Astrocyte (in vitro differentiated cells and primary cell): ENCODE data around the gene ATP6V1B1. TPM values are rescaled to one million over a fixed set of nuclear protein-coding genes. Genes with fewer than 3 reads are reported as not detected.

Experiments
- DNase-seq: peaks from one replicate; pipeline ENCODE4 v3.0.0-alpha.2; 2010; ENCODE audit warnings: low read depth
- FAIRE-seq: peaks from 2 replicates; lab custom pipeline; 2011; peaks lifted over from hg19 to GRCh38; lab: Jason Lieb, UNC
- H2AFZ ChIP-seq: 2 replicates; pipeline ENCODE4 v1.6.0; 2012; ENCODE audit warnings: low read depth, low read length, inconsistent platforms
- H3K27ac ChIP-seq: 2 replicates; pipeline ENCODE4 v1.5.1; 2011; ENCODE audit warnings: low read depth, low read length, inconsistent platforms
- H3K27me3 ChIP-seq: 2 replicates; pipeline ENCODE4 v1.6.0; 2011; ENCODE audit warnings: low read length, inconsistent platforms; ENCODE audit not compliant: insufficient read depth
- H3K36me3 ChIP-seq: 2 replicates; pipeline ENCODE4 v1.5.1; 2011; ENCODE audit warnings: low read length, inconsistent platforms; ENCODE audit not compliant: insufficient read depth
- H3K4me1 ChIP-seq: 2 replicates; pipeline ENCODE4 v1.5.1; 2011; ENCODE audit warnings: low read length, inconsistent platforms; ENCODE audit not compliant: insufficient read depth
- H3K4me2 ChIP-seq: 2 replicates; pipeline ENCODE4 v1.6.0; 2012; ENCODE audit warnings: low read length, inconsistent platforms
- H3K4me3 ChIP-seq: 2 replicates; pipeline ENCODE4 v1.5.1; 2011; ENCODE audit warnings: low read depth, mild to moderate bottlenecking, low read length, inconsistent platforms; ENCODE audit not compliant: insufficient read depth
- H3K79me2 ChIP-seq: 2 replicates; pipeline ENCODE4 v1.6.0; 2012; ENCODE audit warnings: mild to moderate bottlenecking, low read length, inconsistent platforms; ENCODE audit not compliant: insufficient read depth
- H3K9ac ChIP-seq: 2 replicates; pipeline ENCODE4 v1.6.0; 2012; ENCODE audit warnings: mild to moderate bottlenecking, low read length, inconsistent platforms
- H3K9me3 ChIP-seq: 2 replicates; pipeline ENCODE4 v1.5.1; 2012; ENCODE audit warnings: low read depth, mild to moderate bottlenecking, low read length, inconsistent platforms; ENCODE audit not compliant: insufficient read depth
- H4K20me1 ChIP-seq: 2 replicates; pipeline ENCODE4 v1.6.0; 2012; ENCODE audit warnings: low read length, inconsistent platforms; ENCODE audit not compliant: insufficient read depth
- H3K27ac Mint-ChIP-seq: one replicate; pipeline ENCODE4 v1.8.0; 2021; ENCODE audit warnings: mild to moderate bottlenecking, mixed read lengths; ENCODE audit not compliant: unreplicated experiment
- H3K27me3 Mint-ChIP-seq: one replicate; pipeline ENCODE4 v1.8.0; 2021; ENCODE audit warnings: low read depth, mixed read lengths; ENCODE audit not compliant: unreplicated experiment
- H3K36me3 Mint-ChIP-seq: one replicate; pipeline ENCODE4 v1.8.0; 2021; ENCODE audit warnings: low read depth, mixed read lengths; ENCODE audit not compliant: unreplicated experiment
- H3K4me1 Mint-ChIP-seq: one replicate; pipeline ENCODE4 v1.8.0; 2021; ENCODE audit warnings: low read depth, mixed read lengths; ENCODE audit not compliant: unreplicated experiment
- H3K4me3 Mint-ChIP-seq: one replicate; pipeline ENCODE4 v1.8.0; 2021; ENCODE audit warnings: mild to moderate bottlenecking, moderate library complexity, mixed read lengths; ENCODE audit not compliant: unreplicated experiment
- H3K9me3 Mint-ChIP-seq: one replicate; pipeline ENCODE4 v1.8.0; 2021; ENCODE audit warnings: mild to moderate bottlenecking, mixed read lengths; ENCODE audit not compliant: unreplicated experiment
- EZH2 ChIP-seq: IDR thresholded peaks from 2 replicates; pipeline ENCODE4 v1.6.1; 2012; ENCODE audit warnings: mild to moderate bottlenecking, low read length, inconsistent platforms; ENCODE audit not compliant: insufficient read depth
- total RNA-seq: library from RNA; stranded (reverse); gene quantifications from 2 replicates; pipeline ENCODE4 v1.2.1, GENCODE V29; 2021
- TF ChIP-seq, protein P1 (sequence below): IDR thresholded peaks from 2 replicates; pipeline ENCODE4 v1.5.1; 2011; ENCODE audit warnings: low read depth, mild to moderate bottlenecking, inconsistent platforms, low read length, moderate library complexity; ENCODE audit not compliant: insufficient read depth

The ATP6V1B1 gene
- total RNA-seq, 1 donor from 2014 or later = not detected

DNA sequence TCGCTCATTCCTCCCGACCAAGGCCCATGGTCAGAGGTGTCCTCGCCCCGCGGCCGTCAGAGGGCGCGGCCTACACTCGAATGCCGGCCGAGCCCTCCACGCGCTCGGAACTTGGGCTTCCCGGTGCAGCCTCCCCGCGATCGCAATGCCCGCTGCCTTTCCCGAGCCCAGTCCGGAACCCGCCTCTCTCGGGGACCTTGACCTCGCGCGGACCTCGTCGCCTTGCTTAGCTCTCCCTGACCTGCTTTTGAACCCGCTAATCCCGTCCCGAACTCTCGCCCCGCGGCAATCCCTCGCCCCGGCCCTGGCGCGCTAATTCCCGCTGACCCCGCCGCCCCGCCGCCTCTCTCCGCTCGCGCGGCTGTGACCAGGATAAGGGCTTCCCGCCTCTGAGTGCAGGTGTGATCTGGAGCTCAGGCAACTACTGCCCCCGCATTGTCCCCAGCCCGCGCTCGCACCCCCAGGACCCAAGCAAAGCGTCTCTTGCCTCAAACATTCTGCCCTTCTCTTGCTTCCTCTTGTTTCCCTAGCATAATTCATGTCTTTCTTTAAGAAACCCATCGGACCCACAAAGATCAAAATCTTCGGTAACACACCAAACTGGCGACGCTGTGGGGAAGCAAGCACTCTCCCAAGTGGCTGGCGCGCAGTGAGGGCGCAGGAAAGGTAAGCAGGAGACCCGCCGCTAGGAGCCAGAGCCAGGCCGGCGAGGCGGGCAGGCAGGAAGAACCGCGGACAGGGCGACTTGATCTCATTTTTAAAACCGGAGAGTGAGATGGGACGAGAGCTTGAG lies 46.6 kb upstream of the ATP6V1B1 start:
- Mint-ChIP-seq H3K4me3 (peak overlapping the region; percentile 71), H3K4me1 (peaks cover 2% of the 10 kb centered on the region), H3K27me3 (peaks cover 92% of the 10 kb centered on the region), H3K9me3 (peaks cover 4% of the 10 kb centered on the region), H3K27ac (peak overlapping the region; percentile 15), H3K36me3 (peaks cover 3% of the 10 kb centered on the region)
- TF ChIP-seq, protein P1, sequence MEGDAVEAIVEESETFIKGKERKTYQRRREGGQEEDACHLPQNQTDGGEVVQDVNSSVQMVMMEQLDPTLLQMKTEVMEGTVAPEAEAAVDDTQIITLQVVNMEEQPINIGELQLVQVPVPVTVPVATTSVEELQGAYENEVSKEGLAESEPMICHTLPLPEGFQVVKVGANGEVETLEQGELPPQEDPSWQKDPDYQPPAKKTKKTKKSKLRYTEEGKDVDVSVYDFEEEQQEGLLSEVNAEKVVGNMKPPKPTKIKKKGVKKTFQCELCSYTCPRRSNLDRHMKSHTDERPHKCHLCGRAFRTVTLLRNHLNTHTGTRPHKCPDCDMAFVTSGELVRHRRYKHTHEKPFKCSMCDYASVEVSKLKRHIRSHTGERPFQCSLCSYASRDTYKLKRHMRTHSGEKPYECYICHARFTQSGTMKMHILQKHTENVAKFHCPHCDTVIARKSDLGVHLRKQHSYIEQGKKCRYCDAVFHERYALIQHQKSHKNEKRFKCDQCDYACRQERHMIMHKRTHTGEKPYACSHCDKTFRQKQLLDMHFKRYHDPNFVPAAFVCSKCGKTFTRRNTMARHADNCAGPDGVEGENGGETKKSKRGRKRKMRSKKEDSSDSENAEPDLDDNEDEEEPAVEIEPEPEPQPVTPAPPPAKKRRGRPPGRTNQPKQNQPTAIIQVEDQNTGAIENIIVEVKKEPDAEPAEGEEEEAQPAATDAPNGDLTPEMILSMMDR = no peak
- TF ChIP-seq EZH2 = peak; percentile 98
- Histone ChIP-seq H2AFZ (no peak overlapping the region), H3K36me3 (no peaks in the 10 kb centered on the region), H3K9ac (no peak overlapping the region), H3K4me3 (no peak overlapping the region), H3K4me2 (peak overlapping the region; percentile 74), H3K79me2 (no peaks in the 10 kb centered on the region), H3K9me3 (no peaks in the 10 kb centered on the region), H3K4me1 (peaks cover 4% of the 10 kb centered on the region), H4K20me1 (peaks cover 12% of the 10 kb centered on the region), H3K27me3 (peaks cover 98% of the 10 kb centered on the region), H3K27ac (no peak overlapping the region)
- FAIRE-seq = no peak
- no peak for DNase-seq

DNA sequence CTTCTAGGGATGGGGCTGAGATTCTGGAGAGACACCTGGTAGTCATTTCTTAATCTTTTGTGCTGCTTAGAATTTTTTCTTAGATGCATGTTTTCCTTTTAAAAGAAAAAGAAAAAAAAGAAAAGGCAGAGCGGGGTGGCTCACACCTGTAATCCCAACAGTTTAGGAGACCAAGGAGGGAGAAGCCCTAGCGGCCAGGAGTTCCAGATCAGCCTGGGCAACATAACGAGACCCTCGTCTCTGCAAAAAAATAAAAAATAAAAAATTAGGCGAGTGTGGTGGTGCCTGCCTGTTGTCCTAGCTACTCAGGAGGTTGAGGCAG lies 46.0 kb upstream of the ATP6V1B1 start:
- FAIRE-seq = no peak
- H3K4me3 Mint-ChIP-seq = no peak overlapping the region

More for the DNA sequence above, 46.0 kb upstream of the ATP6V1B1 start:
- Histone ChIP-seq H3K4me1 (peaks cover 4% of the 10 kb centered on the region), H3K36me3 (no peaks in the 10 kb centered on the region), H3K9me3 (no peaks in the 10 kb centered on the region), H3K27ac (no peak overlapping the region), H3K79me2 (no peaks in the 10 kb centered on the region), H3K9ac (no peak overlapping the region), H2AFZ (no peak overlapping the region), H3K4me2 (no peak overlapping the region), H4K20me1 (peaks cover 12% of the 10 kb centered on the region), H3K27me3 (peaks cover 98% of the 10 kb centered on the region), H3K4me3 (no peak overlapping the region)
- H3K4me1 Mint-ChIP-seq = peaks cover 2% of the 10 kb centered on the region
- H3K27ac Mint-ChIP-seq = no peak overlapping the region
- TF ChIP-seq, protein P1 = no peak
- no peak for TF ChIP-seq EZH2
- peaks cover 3% of the 10 kb centered on the region for H3K36me3 Mint-ChIP-seq
- no peak for DNase-seq
- H3K27me3 Mint-ChIP-seq = peaks cover 93% of the 10 kb centered on the region
- peaks cover 4% of the 10 kb centered on the region for H3K9me3 Mint-ChIP-seq
